ENCODE results near the gene COL19A1.

DNA sequence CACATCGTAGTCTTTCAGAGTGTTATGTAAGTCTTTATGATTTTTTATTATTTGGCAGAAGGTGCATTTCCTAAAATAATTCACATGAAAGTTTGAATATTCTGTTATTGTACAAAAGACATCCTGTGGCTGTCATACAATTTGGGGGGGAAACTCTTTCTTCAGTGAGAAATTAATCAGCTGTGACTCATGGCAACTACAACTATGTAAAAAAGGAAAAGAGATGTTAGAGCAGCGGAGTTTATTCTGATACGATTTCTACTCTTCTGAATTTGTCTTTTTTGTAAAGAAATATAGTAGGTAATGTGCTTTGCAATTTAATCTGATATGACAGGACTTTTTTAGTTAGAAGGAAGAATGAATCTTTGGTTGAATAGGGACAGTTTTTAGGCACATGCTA is 14.2 kb downstream of the COL19A1 start:
- TF ChIP-seq, protein P1, sequence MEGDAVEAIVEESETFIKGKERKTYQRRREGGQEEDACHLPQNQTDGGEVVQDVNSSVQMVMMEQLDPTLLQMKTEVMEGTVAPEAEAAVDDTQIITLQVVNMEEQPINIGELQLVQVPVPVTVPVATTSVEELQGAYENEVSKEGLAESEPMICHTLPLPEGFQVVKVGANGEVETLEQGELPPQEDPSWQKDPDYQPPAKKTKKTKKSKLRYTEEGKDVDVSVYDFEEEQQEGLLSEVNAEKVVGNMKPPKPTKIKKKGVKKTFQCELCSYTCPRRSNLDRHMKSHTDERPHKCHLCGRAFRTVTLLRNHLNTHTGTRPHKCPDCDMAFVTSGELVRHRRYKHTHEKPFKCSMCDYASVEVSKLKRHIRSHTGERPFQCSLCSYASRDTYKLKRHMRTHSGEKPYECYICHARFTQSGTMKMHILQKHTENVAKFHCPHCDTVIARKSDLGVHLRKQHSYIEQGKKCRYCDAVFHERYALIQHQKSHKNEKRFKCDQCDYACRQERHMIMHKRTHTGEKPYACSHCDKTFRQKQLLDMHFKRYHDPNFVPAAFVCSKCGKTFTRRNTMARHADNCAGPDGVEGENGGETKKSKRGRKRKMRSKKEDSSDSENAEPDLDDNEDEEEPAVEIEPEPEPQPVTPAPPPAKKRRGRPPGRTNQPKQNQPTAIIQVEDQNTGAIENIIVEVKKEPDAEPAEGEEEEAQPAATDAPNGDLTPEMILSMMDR (optimal IDR thresholded peaks at IDR 0.05 in 1 of 3, IDR thresholded peaks at IDR 0.05 in 1 of 3, conservative IDR thresholded peaks at IDR 0.05 in 1 of 3; ENCODE audit: extremely low read depth in 1 of 3, insufficient read depth in 2 of 3, low read length in 3 of 3), result no peak
- no peak for TF ChIP-seq EZH2 (IDR thresholded peaks at IDR 0.05; ENCODE audit: low read length)

Data from keratinocyte (primary cell).